ENCODE data around the gene SNN. TPM values are rescaled to one million over a fixed set of nuclear protein-coding genes. Genes with fewer than 3 reads are reported as not detected.

Gene SNN
- total RNA-seq, 1 experiment from 2014 or later = 12.6 TPM

DNA sequence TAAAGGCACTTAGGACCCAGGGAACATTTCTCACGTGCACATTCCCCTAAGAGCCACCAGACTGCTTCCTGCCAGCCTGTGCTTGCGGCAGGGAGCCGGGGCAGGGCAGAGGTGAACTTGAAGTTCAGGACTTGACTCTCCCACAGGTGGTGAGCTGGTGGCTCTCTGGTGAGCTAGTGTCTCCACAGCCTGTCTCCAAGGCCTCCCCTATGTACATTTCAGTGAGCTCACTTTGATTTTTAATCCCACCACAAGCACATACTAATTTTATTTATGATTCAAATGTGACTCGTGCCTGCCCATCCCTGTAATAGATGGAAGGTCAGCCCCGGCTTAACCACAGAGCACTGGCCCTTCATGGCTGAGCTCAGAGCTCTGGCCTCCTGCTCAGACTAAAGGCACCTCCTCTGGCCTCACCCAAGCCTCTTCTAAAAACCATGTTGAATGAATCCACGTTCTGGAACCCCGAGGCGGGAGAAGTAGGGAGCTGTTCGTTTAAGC is 9.2 kb downstream of the SNN start:
- no peaks in the 10 kb centered on the region for H3K9me3 ChIP-seq (ENCODE audit: insufficient read depth, low read depth)
- H3K4me3 ChIP-seq = no peak overlapping the region
- BruUV-seq (replicated peaks) = TSS peak; percentile 5
- no peak for TF ChIP-seq EZH2 (IDR thresholded peaks at IDR 0.05; ENCODE audit: low read depth)
- TF ChIP-seq, protein P1, sequence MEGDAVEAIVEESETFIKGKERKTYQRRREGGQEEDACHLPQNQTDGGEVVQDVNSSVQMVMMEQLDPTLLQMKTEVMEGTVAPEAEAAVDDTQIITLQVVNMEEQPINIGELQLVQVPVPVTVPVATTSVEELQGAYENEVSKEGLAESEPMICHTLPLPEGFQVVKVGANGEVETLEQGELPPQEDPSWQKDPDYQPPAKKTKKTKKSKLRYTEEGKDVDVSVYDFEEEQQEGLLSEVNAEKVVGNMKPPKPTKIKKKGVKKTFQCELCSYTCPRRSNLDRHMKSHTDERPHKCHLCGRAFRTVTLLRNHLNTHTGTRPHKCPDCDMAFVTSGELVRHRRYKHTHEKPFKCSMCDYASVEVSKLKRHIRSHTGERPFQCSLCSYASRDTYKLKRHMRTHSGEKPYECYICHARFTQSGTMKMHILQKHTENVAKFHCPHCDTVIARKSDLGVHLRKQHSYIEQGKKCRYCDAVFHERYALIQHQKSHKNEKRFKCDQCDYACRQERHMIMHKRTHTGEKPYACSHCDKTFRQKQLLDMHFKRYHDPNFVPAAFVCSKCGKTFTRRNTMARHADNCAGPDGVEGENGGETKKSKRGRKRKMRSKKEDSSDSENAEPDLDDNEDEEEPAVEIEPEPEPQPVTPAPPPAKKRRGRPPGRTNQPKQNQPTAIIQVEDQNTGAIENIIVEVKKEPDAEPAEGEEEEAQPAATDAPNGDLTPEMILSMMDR (conservative IDR thresholded peaks at IDR 0.05) = no peak
- ChIA-PET CTCF (interaction anchor here (1.5 kb wide), 1 partner anchor 145 kb away, joined by 3 read pairs; no protein-coding TSS in a partner anchor), POLR2A (ENCODE audit: unreplicated experiment) (interaction anchor here (0.6 kb wide), 1 partner anchor 504 kb away, joined by 5 read pairs; no protein-coding TSS in a partner anchor)
- no peak overlapping the region for H2AFZ ChIP-seq
- H3K4me1 ChIP-seq (replicated peaks; ENCODE audit: insufficient read depth) = no peaks in the 10 kb centered on the region
- H3K4me2 ChIP-seq = no peak overlapping the region
- no peak overlapping the region for H3K27ac ChIP-seq
- H3F3A ChIP-seq (ENCODE audit: insufficient read depth, low read depth) = peaks cover 16% of the 10 kb centered on the region; the same call in 1 of the 2 replicates
- DNase-seq = no peak
- H3K9me2 ChIP-seq (ENCODE audit: insufficient read depth) = no peaks in the 10 kb centered on the region
- intact Hi-C loops (cut with micrococcal nuclease; ENCODE audit: unreplicated experiment) = loop anchor here (10.0 kb wide), 1 partner anchor 273 kb away; no protein-coding TSS in a partner anchor
- no peaks in the 10 kb centered on the region for H4K20me1 ChIP-seq (ENCODE audit: insufficient read depth)
- no peaks in the 10 kb centered on the region for H3K27me3 ChIP-seq (ENCODE audit: insufficient read depth, low read depth)
- H3K79me2 ChIP-seq (ENCODE audit: low read depth) = no peaks in the 10 kb centered on the region
- 0 out of 2 replicates have a peak, but pooled peaks cover 4% of the 10 kb centered on the region for H3K36me3 ChIP-seq (ENCODE audit: low read depth)

DNA sequence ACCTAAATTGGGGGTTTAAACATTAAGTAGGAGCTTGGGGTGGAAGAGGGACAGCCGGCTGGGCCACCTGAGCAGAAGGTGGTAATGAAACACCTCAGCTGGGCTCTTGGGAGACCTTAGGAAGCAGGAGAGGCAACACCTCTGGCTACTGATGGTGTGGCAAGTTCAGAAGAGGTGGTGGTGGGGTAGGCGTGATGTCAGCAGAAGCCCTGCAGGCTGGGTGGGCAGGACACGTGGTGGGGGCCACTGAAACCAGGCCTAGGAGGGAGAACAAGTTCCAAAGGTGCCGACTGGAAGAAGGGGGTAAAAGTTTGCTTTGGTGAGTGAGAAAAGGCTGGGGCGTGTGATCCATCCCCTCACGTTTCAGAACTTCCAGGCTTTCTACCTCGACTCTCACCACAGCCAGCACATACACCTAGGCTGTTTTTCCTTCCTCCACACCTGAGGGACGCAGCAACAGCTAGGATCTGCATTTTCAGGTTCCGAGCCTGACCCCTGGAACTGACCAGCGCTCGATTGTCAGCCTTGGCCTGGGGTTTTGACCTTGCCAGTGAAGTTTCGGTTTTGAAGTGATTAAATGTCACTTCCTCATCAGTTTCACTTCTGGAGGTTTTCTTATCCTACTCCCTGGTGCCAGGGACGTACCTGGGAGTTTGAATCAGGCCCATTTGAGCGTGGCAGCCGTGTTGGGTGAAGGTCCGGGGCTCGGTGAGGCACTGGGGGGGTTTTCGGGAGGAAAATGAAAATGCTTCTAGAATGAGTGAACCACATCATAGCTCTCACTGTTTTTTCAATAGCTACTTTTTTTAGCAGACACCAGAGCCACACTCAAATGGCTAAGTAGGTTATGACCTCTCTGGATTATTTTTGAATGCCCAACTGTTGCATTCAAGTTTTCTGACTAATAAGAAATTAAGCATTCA is 10.0 kb downstream of the SNN start:
- ChIA-PET POLR2A (ENCODE audit: unreplicated experiment) (interaction anchor here (0.6 kb wide), 2 partner anchors 33 to 505 kb away, joined by 5 to 6 read pairs; no protein-coding TSS in a partner anchor), CTCF (interaction anchor here (1.5 kb wide), 1 partner anchor 146 kb away, joined by 3 read pairs; no protein-coding TSS in a partner anchor)
- intact Hi-C loops (cut with micrococcal nuclease; ENCODE audit: unreplicated experiment) = loop anchor here (10.0 kb wide), 1 partner anchor 273 kb away; no protein-coding TSS in a partner anchor
- no TSS peak for BruUV-seq (replicated peaks)
- Histone ChIP-seq H3K36me3 (ENCODE audit: low read depth) (0 out of 2 replicates have a peak, but pooled peaks cover 7% of the 10 kb centered on the region), H3K27ac (no peak overlapping the region), H3K79me2 (ENCODE audit: low read depth) (no peaks in the 10 kb centered on the region), H3K9me2 (ENCODE audit: insufficient read depth) (no peaks in the 10 kb centered on the region), H3K4me2 (no peak overlapping the region), H3K27me3 (ENCODE audit: insufficient read depth, low read depth) (no peaks in the 10 kb centered on the region), H3K9me3 (ENCODE audit: insufficient read depth, low read depth) (no peaks in the 10 kb centered on the region), H2AFZ (no peak overlapping the region), H4K20me1 (ENCODE audit: insufficient read depth) (no peaks in the 10 kb centered on the region), H3F3A (ENCODE audit: insufficient read depth, low read depth) (peaks cover 16% of the 10 kb centered on the region; the same call in 1 of the 2 replicates), H3K4me3 (no peak overlapping the region), H3K4me1 (replicated peaks; ENCODE audit: insufficient read depth) (no peaks in the 10 kb centered on the region)
- TF ChIP-seq EZH2 (IDR thresholded peaks at IDR 0.05; ENCODE audit: low read depth) = no peak
- TF ChIP-seq, protein P1 (conservative IDR thresholded peaks at IDR 0.05) = no peak
- no peak for DNase-seq

DNA sequence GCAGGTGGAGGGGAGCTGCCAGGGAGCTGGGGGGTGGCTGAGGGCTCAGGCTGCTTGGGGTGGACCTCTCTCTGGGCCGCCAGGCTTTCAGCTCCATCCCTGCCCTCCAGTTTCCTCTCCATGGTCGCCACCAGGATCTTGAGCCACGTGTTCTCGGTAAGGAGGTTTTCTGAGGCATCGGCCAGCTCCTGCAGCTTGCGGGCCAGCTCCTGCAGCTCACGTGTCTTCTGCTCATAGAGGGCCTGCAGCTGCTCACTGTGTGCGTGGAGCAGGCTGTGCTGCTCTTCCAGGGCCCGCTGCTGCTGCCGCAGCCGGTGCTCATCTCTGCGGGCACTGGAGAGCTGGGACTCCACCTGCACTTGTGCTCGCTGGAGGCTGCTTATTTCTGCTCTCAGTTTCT is 11.0 kb downstream of the SNN start:
- intact Hi-C loops (cut with micrococcal nuclease; ENCODE audit: unreplicated experiment) = loop anchor here (10.0 kb wide), 1 partner anchor 274 kb away; no protein-coding TSS in a partner anchor
- H3K4me1 ChIP-seq (replicated peaks; ENCODE audit: insufficient read depth) = no peaks in the 10 kb centered on the region

More for the DNA sequence above, 11.0 kb downstream of the SNN start:
- peaks cover 16% of the 10 kb centered on the region; the same call in 1 of the 2 replicates for H3F3A ChIP-seq (ENCODE audit: insufficient read depth, low read depth)
- no peaks in the 10 kb centered on the region for H3K9me2 ChIP-seq (ENCODE audit: insufficient read depth)
- H3K4me2 ChIP-seq = no peak overlapping the region
- no peak for TF ChIP-seq EZH2 (IDR thresholded peaks at IDR 0.05; ENCODE audit: low read depth)
- TF ChIP-seq, protein P1 (conservative IDR thresholded peaks at IDR 0.05) = no peak
- DNase-seq = no peak
- H2AFZ ChIP-seq = no peak overlapping the region
- CTCF ChIA-PET = interaction anchor here (0.6 kb wide), 1 partner anchor 720 kb away, joined by 3 read pairs; no protein-coding TSS in a partner anchor
- no peaks in the 10 kb centered on the region for H4K20me1 ChIP-seq (ENCODE audit: insufficient read depth)
- no TSS peak for BruUV-seq (replicated peaks)
- H3K79me2 ChIP-seq (ENCODE audit: low read depth) = no peaks in the 10 kb centered on the region
- no peak overlapping the region for H3K27ac ChIP-seq
- H3K27me3 ChIP-seq (ENCODE audit: insufficient read depth, low read depth) = no peaks in the 10 kb centered on the region
- 0 out of 2 replicates have a peak, but pooled peaks cover 7% of the 10 kb centered on the region for H3K36me3 ChIP-seq (ENCODE audit: low read depth)
- POLR2A ChIA-PET (ENCODE audit: unreplicated experiment) = interaction anchor here (0.5 kb wide), 1 partner anchor 206 kb away, joined by 17 read pairs; no protein-coding TSS in a partner anchor
- no peaks in the 10 kb centered on the region for H3K9me3 ChIP-seq (ENCODE audit: insufficient read depth, low read depth)
- H3K4me3 ChIP-seq = no peak overlapping the region
